Measurements from ENCODE around the gene OTOP1. TPM values are rescaled to one million over a fixed set of nuclear protein-coding genes. Genes with fewer than 3 reads are reported as not detected.
"Not testable (repeated sequence)": the region's sequence is repeated elsewhere in the genome, so short reads cannot be mapped to it uniquely, and the experiment has no call there.

OTOP1 gene
- total RNA-seq, 1 donor from 2014 or later = not detected

DNA sequence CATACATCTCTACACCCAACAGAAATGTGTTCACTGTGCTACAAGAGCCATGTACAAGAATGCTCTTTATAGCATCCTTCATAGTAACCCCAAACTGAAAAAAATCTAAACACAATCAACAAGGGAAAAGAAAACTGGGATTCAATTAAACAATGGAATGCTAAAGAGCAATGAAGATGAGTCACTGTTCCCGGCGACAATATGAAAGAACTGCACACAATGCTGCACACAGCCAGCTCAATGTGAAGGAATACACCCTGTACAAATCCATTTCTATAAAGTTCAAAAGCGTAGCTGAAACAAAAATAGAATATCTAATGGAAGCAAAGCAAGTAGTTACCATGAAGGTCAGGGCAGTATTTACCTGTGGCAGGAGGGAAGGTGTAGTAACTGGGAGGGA, 12.8 kb upstream of the OTOP1 start:
- intact Hi-C loops (cut with micrococcal nuclease) = not testable (repeated sequence)

GRCh38 chr4:4233610-4234009, 6.9 kb upstream of the OTOP1 start:
- intact Hi-C loops (cut with micrococcal nuclease) = no loop called here

DNA sequence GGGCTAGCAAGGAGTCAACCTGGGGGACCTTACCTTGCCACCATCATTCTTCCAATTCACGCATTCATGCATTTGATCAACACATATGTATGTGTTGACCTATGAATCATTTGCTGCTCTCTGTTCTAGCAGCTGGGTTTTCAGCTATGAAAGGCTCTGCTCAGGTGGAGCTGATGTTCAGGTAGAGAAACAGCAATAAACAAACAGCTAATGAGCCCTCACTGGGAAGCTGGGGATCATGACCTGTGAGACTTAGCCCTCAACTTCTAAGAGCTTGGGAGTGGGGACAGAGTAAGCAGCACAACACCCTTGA, 1.6 kb upstream of the OTOP1 start:
- intact Hi-C loops (cut with micrococcal nuclease) = no loop called here

DNA sequence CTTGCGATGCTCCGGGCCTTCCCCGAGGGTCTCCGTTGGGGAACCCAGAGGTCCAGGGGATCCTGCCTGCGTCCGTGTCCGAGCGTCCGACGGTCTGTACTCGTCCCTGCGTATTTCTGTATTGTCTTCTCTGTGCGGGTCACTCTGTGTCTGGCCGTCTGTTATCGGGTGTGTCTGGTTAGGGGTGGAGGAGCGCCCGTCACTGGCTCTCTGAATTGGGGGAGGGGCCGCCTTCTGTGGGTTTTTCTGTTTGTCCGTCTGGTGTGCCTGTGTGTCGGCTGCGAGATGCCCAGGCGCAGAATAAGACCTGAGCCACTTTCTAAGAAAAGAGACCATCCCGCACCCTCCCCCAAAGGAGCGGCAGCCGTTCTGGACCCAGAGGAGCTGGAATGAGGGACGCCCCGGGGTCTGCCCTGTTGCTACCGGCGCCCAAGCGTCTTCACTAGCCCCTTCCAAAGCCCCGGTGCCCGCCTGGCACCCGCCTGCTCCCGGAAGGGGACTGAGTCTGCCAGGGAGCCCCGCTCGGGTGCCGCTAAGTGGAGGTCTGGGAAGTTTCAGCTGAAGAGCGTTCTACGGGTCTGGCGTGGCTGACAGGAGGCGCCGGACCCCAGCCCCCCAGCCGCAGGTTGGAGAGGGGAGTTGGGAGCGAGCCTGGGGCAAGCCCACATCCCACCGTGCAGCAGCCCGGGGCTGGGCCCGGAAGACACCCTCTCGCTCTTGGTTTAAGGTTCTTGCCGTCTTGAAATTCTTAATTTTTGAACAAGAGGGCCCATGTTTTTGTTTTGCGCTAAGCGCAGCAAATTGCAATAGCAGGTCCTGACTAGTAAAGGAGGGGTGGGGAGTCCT, 1.0 kb upstream of the OTOP1 start:
- intact Hi-C loops (cut with micrococcal nuclease) = no loop called here

- intact Hi-C loops (cut with micrococcal nuclease) = no loop called here
Observed at GRCh38 chr4:4225915-4226605, 669 bp downstream of the OTOP1 start.

GRCh38 chr4:4217113-4217512, 9.6 kb downstream of the OTOP1 start:
- intact Hi-C loops (cut with micrococcal nuclease) = no loop called here

DNA sequence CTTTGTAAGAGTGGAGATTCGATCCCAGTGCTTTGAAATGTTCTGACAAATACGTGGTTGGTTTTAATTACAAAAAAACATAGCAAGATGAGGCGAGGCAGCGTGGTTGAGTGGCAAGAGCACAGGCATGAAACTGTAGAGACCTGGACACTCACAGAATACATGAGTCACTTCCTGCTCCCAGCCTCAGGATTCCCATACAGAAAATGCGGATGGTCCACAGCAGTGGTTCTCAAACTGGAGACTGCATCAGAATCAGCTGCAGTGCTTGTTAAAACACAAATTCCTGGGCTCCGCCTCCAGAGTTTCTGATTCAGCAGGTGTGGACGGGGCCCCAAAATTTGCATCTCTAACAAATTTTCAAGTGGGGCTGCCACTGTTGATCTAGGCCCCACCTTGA, 10.1 kb downstream of the OTOP1 start:
- intact Hi-C loops (cut with micrococcal nuclease) = no loop called here

GRCh38 chr4:4213674-4214073, 13.1 kb downstream of the OTOP1 start:
- intact Hi-C loops (cut with micrococcal nuclease) = not testable (repeated sequence)

GRCh38 chr4:4206204-4206603, 20.5 kb downstream of the OTOP1 start:
- intact Hi-C loops (cut with micrococcal nuclease) = no loop called here

- intact Hi-C loops (cut with micrococcal nuclease) = no loop called here
Observed at GRCh38 chr4:4204401-4204745, 22.4 kb downstream of the OTOP1 start.

DNA sequence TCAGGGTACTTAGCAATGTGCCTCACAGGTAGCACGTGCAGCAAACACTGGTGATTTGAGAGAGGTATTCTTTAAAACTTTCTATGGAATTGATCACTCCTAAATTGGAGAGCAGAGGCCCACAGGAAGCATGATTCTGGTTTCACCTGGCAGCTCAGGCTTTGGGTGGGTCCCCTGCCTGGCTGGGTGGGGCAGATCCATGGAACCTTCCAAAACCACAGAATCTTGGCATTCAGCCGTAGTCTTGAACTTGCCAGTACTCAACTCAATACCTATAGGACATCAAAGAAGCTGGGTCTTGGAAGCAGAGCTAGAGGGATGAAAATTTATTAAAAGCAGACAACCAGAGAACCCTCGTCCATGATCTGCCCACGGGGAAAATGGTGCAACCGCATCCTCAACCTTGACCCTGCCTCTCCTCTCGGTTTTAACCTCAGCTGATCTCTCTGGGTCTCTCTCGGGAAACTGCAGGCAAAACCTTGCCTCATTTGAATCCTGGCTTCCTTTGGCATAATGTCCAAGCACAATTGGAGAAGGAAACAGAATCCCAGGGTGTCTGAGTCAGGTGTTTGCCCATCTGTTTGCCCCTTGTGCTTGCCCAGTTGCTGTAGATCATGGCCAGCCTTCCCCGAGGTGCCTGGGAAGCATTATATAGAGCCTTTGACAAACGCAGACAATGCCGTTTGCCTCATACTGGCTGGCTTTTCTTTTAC, 22.9 kb downstream of the OTOP1 start:
- intact Hi-C loops (cut with micrococcal nuclease) = no loop called here

DNA sequence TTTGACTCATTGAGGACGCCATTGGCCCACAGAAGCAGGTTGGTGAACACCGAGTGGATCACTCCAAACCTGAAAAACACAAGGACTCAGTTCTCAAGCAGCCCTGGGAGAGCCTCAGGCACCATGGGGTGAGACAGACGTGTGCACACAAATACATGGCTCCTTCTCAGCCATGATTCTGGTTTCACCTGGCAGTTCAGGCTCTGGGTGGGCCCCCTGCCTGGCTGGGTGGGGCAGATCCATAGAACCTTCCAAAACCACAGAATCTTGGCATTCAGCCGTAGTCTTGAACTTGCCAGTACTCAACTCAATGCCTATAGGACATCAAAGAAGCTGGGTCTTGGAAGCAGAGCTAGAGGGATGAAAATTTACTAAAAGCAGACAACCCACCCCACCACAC, 24.2 kb downstream of the OTOP1 start:
- intact Hi-C loops (cut with micrococcal nuclease) = no loop called here

DNA sequence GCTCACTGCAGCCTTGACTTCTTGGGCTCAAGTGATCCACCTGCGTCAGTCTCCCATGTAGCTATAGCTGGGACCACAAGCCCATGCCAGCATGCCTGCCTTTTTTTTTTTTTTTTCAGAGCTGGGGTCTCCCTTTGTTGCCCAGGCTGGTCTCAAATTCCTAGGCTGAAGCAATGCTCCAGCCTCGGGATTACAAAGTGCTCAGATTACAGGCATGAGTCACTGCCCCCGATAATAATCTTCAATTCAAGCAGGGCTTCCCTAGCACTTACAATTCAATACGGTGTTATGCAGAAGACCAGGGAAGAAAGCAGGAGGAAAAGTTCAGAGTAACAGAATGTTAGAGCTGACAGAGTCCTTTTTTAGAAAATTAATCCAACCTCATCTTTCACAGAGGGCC, 26.1 kb downstream of the OTOP1 start:
- intact Hi-C loops (cut with micrococcal nuclease) = no loop called here

GRCh38 chr4:4195354-4195753, 31.4 kb downstream of the OTOP1 start:
- intact Hi-C loops (cut with micrococcal nuclease) = no loop called here

DNA sequence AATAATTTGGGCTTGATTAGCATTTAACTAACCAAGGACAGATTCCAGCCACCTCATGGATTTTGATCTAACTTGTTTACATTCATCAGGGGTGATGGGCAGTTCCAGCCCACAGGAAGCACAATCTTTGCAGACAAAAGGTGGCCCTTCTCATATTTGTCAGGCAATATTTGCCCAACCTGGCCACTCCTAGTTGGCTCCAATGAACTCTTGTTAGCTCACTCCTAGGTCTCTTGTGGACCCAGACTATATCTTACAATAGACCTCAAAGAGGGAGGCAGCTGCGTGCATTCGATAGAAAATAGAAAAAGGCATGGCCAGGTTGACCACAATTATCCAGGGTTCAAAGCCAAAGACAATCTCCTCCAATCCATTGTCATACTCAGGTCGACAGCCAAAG, 38.2 kb downstream of the OTOP1 start:
- intact Hi-C loops (cut with micrococcal nuclease) = not testable (repeated sequence)

DNA sequence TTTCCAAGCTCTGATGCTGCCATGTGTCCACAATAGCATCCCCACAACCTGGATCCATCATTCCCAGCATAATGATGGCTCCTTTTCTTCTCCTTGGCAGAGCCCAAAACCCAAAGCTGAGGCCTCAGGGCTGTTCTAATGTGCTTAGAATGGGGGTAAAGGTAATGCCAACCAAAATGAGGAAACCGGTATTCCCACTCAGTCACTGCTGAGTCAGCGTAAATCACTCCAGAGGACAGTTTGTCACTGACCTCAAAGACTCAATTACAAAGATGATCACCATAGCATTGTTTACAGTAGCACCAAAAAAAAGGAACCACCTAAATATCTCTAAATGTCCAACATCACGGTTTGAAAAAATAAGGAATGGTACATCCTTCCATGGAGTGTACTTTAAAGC, 41.2 kb downstream of the OTOP1 start:
- intact Hi-C loops (cut with micrococcal nuclease) = no loop called here

DNA sequence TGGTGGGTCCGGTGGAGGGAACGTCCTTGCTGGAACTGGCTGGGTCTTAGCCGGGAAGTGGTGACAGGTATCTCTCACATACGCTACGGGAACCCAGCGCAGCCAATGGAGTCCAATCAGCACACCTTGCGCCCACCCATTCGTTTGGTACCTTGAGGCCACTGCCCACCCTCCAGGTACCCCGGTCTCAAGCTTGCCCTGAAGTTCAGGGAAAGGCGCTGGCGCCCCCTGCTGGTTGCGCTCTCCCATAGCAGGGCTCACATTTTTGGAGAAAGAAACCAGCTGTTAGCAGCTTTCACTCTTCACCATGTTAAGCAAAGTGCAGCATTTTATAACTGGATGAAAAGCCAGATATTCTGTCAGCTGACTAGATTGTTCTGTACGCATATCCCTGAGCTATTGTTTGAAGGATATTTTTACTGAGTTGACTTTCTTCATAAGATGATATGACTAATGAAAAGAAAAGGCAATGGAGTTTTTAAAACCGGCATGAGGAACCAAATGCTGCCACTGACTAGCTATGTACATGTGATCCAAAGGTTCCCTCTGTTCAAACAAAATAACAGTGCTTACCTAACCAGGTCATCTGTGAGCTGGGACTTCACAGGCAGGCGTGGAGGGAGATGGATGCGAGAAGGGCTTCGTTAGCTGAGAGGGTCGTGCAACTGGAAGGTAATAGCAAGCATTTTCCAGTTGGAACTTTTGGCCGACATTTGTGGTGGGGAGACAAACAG, 43.7 kb downstream of the OTOP1 start:
- intact Hi-C loops (cut with micrococcal nuclease) = no loop called here

DNA sequence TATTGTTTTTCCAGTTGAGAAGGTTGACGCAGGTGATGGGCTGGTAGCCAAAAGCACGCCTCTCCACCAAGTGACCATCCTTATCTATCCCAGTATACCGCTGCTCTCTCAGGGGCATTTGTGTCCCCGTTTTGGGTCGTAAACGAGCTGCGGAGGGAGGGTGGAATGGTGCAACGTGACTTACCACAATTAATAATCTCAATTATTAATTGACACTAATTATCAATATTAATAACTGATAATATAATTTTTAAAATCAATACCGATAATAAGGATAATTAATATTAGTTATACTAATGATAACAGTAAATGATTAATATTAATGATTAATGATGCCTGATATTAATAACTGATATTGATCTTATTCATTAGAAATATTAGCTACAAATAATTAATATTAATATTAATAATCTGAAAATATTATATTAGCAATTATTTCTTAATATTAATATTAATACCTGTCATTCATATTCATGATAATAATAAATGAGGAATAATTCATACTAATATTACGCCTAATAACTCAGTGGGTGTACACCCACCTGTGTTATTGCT, 56.1 kb downstream of the OTOP1 start:
- intact Hi-C loops (cut with micrococcal nuclease) = no loop called here

DNA sequence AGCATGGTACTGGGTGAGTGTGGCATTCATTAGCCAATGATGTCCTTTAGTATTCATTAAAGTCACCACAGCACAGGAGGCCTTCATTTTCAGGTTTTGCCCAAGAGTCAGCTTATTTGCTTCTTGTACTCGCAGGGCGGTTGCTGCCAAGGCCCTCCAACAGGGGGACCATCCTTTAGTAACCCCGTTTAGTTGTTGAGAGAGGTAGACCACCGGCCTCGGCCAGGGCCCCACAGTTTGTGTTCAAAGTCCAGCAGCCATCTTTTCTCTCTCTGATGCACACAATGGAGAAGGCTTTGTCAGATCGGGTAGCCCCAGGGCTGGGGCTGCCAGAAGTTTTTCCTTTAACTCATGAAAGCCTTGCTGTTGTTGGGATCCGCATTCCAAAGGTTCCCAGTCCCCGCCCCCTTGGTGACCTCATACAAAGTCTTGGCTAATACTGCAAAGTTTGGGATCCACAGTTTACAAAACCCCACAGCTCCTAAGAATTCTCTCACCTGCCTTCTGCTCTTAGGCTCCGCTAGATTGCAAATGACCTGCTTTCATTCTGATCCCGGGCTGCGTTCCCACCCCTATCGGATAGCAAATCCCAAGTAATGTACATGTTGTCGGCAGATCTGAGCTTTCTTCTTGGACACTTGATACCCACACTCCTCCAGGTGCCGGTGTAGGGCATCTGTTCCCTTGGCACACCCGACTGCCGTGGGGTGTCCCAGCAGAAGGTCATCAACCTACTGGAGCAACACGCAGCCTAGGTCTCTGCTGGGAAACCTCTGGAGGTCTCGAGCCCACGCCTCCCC, 58.5 kb downstream of the OTOP1 start:
- intact Hi-C loops (cut with micrococcal nuclease) = not testable (repeated sequence)

- intact Hi-C loops (cut with micrococcal nuclease) = not testable (repeated sequence)
Observed at GRCh38 chr4:4166986-4167385, 59.7 kb downstream of the OTOP1 start.

All from T-helper 2 cell treated with Interferon-gamma antibody and Interleukin-4, amounts not matched to agents 100 ng/mL and 5 ng/mL, for 36 hours (primary cell).